Embryonic facial prominence (tissue), 1 donor: ENCODE measurements around the gene TMEM89.

Experiments used
- DNase-seq: peaks from one replicate; pipeline ENCODE4 v3.0.0-alpha.2; 2016; ENCODE audit errors: extremely low spot score

The TMEM89 gene, protein sequence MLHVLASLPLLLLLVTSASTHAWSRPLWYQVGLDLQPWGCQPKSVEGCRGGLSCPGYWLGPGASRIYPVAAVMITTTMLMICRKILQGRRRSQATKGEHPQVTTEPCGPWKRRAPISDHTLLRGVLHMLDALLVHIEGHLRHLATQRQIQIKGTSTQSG

DNA sequence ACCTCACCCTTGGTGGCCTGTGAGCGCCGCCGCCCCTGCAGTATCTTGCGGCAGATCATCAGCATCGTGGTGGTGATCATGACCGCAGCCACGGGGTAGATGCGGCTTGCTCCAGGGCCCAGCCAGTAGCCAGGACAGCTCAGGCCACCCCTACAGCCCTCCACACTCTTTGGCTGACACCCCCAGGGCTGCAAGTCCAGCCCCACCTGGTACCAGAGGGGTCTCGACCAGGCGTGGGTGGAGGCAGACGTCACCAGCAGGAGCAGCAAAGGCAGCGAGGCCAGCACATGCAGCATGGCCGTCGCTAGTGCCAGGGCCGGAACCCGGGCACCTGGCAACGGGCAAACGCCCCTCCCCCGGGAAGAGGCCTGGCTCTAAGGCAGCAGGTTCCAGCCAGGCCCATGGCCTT lies at the start of gene TMEM89:
TMEM89 (minus strand) TSS at position 309 of the 409 bp plus-strand sequence; CDS start at position 296, 13 bp downstream.
- DNase-seq = no peak

DNA sequence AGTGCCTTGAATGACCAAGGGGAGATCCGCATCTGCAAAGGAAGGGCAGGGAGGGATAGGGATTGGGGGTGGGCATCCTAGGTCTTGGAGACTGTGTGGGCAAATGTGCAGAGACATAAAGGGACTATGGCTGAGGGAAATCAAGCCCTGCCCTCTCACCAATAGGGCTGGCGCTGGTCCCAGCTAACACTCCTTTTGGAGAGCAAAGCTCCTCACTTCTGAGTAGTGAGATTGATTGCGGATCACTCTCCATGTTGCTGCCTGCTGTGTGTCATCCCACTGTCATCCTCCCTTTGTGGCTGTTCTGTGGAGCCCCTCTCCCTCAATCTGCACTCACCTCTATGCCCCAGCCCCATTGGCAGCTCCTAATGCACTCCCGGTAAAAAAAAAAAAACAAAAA lies 43.4 kb upstream of the TMEM89 start:
- DNase-seq = no peak

DNA sequence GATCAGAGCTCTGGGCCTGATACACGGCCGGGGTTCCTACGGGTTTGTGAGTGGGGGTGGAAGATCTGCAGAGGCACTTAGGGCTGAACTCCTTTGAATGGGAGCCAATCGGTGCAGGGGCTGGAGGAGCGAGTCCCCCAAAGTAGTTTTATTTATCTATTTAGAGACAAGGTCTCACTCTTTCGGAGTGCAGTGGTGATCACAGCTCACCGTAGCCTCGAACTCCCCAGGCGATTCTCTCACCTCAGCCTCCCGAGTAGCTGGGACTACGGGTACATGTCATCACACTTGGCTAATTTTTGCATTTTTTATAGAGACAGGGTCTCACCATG lies 42.7 kb upstream of the TMEM89 start:
- no peak for DNase-seq

DNA sequence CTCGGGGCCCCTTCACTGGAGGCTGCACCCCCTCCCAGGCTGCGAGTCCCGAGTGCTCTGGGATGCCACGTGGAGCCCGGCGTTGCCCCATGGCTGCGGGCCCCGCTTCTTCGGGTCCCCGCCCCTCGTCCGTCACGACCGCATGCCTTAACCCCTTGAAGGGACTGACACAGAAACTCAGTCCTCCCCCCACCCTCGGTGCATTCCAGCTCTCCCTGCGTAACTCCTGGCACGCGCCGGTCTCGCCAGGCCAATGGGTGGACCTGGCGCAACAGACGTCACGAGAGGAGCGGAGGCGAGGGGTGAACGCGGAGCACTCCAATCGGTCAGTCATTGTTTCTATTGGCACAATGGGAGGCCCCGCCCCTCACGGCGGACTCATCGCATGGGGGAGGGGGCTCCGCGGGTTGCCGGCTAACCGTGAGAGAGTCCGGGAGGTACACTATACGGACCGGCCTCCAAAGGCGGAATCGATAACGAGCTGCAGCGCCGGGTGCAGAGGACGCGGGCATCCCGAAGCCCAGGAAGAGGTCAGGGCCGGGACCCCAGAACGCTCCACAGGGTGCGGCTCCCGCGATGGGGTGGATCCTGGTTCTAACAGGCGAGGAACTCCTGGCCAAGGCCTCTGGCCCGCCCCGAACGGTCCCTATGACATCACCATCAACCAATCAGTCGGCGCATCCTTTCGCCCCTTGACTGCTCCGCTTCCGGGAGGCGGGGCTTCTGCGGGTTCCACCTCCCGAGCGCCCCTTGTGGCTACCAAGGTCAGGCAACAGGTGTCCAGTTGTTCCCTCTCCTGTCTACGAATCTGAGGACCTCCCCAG lies 42.1 kb upstream of the TMEM89 start:
- DNase-seq = peak; percentile 67

DNA sequence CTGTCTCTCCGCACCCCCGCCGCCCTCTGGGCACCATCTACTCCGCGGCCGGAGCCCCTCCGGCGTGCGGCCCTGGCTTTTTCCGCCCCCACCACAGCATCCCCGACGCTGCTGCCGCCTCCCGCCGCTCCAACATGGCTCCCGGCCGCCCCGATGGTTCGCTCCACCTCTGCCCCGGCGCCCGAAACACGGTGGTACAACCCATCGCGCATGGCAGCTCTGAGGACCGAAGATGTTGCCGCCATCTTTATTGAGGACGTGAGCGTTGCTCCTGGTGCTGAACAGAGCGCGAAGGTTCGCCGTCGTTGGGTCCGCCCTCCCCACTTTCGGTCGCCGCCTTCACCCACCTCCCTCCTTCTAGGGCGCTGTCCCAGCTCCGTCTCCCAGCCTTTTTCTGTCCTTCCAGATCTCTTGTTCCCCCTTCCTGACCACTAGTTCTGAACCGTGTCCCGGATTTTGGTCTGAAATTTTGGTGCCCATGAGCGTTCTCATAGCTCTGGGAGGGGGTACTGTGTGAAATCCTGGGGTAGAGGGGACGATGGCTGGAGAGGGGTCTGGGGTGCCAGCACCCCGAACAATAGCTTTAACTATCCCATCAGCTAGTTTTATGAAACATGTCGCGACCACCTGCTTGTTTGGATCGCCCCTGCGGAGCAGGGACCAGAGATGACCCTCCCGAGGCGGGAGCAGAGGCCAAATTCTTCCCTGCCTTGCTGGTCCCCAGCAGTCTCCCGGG lies 41.4 kb upstream of the TMEM89 start, which contains the start of gene CELSR3:
CELSR3 (minus strand) TSS at position 134 of the 736 bp plus-strand sequence. CDS start 252 bp downstream, outside the sequence.
- DNase-seq = peak; percentile 60

DNA sequence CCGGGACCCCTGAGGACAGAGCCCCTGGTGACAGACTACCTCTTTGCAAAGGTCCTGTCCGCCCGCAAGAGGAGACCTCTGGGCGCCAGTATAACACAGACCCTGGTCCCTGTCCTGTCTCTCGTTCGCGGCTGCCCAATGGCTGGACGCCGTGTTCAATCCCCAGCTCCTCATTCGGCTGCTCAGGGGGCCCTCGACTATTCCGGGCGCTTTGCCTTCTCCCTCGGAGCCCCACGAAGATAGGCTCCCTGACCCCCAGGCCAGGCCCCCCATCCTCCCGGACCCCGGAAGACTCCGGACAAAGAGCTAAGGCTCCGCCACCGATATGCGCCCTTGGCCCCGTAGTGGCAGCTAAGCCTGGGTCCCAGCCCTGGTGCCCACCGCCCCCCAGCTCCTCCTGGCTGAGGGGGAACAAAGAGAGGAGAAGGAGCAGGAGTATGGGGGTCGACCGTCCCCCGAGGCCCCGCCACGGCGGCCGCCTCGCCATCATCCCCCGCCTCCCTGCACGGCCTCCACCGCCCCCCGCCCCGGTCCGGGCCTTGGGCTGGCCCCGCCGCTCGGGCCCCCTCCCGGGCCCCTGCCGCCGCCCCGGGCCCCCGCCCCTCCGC lies 40.7 kb upstream of the TMEM89 start:
- DNase-seq = no peak

DNA sequence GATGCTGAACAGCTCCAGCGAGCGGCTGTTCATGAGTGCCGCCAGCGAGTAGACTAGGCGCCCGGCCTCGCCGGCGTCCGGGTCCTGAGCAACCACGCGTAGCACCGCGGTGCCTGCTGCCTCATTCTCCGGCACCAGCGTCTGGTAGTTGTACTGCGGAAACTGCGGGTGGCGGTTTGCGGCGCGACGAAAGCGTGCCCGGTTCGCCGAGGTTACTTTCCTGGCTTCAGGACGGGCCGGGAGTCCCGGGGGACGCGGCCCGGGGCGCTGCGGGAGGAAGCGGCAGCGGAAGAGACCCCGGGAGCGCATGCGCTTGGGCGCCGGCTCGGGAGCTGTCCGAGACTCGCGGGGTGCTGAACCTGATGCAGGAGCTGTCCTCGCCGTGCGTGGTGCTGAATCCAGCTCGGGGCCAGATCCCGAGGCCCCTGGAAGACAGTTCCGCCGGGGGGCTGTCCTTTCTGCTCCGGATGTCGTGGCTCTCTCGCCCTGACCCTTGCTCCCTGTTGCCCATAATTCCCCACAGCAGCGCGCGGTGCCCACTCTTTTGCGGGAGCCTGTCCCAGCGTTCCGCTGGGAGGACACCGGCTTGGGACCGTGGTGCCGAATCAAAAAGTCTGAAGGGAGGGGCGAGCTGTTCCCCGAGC lies 40.1 kb upstream of the TMEM89 start:
- no peak for DNase-seq

DNA sequence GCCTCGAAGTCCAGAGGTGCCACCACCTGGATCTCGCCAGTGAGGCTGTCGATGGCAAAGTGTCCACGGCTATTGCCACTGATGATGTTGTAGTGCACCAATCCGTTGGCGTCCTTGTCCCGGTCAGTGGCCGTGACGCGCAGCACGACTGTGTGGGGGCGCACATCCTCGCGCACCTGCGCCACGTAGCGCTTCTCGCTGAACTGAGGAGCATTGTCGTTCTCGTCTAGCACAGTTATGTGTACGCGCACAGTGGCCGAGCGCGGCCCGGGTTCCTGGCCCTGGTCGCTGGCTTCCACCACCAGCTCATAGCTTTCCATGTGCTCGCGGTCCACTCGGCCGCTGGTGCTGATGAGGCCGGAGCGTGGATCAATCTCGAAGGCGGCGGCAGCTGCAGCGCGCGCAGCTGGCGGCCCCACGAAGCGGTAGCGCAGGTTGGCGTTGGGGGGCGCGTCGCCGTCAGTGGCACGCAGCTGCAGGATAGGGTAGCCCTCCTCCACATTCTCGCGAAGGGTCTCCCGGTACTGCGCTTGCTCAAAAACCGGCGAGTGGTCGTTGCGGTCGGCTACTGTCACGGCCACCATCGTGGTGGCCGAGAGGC lies 39.3 kb upstream of the TMEM89 start:
- no peak for DNase-seq

DNA sequence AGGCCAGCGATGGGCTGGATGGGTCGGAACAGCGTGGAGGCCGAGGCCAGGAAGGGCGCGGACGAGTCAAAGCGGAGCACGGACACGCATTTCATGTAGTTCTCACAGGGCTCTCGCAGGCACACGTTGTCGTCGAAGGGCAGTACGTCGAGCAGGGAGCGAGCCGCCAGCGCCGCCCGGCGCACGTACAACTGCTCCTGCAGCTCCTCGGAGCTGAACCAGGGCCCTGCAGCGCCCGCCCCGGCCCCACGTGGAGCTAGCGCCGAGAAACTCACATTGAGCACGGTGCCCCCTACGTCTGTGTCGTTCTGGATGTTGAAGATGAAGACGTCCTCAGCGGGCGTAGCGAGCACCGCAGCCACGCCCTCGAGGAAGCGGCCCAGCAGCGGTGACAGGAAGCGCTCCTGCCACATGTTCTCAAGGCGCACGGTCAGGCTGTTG lies 35.3 kb upstream of the TMEM89 start:
- DNase-seq = no peak

DNA sequence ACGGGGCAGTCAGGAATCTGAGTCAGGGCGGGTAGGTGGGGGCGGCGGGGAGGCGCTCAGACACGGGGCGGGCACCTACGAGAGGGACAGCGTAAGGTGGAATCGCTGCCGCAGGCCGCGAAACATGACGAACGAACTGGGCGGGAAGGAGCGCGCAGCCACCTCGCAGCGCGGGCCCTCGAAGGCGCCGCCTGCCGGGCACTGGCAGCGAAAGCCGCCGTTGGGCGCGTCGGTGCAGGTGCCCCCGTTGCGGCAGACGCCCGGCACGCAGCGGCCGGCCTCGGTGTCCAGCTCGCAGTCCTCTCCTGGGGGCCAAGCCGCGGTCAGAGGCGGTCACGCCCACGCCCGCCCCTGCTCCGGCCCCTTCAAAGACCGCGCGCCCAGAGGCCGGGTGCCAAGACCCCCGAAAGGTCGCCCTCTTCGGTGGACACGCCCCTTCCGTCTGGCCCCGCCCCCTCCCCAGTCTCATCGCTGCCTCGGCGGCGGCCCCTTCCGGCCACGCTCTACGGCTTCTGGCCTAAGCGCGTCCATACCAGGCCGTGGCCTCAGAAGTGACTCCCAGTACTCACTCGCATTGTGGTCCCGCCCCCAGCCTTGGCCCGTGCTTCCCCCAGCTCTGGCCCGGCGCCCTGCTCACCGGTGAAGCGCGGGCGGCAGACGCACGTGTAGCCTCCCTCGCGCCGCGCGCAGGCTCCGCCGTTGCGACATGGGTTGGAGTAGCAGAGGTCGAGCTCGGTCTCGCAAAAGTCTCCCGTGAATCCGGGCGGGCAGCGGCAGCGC lies 34.7 kb upstream of the TMEM89 start:
- peak; percentile 34 for DNase-seq

DNA sequence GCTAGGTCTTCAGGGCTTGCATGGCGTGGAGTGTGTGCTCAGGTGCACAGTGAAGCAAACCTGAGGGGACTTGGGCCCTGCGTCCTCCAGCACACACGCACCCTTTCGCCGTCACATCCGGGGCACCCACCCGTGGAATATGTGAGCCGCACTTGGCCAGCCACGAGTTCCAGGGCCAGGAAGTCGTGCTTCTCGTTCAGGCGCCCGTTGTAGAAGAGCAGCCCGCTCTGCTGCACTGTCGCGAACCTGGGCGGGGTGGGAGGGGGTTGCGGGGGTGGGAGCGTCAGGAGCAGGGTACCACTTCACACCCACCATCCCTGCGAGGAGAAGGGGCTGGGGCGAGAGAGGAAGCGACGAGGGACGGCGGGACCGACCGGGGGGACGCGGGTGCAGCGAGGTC lies 34.0 kb upstream of the TMEM89 start:
- no peak for DNase-seq

DNA sequence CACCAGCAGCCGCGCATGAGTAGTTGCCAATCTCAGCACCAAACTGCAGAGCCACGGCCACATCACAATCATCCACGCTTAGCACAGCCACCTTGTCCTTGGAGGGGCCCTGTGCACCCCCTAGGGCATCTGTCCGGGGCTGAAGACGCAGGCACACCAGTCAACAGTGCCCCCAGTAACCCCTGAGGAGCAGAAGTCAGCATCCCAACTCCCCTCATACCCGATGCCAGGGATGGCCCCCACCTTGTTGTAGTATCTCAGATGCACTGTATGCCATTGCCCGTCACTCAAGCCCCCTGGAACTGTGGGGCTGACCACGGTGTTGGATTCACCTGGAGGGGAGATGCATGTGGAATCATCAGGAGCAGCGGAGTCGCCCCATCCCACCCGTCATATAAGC lies 33.5 kb upstream of the TMEM89 start:
- no peak for DNase-seq

DNA sequence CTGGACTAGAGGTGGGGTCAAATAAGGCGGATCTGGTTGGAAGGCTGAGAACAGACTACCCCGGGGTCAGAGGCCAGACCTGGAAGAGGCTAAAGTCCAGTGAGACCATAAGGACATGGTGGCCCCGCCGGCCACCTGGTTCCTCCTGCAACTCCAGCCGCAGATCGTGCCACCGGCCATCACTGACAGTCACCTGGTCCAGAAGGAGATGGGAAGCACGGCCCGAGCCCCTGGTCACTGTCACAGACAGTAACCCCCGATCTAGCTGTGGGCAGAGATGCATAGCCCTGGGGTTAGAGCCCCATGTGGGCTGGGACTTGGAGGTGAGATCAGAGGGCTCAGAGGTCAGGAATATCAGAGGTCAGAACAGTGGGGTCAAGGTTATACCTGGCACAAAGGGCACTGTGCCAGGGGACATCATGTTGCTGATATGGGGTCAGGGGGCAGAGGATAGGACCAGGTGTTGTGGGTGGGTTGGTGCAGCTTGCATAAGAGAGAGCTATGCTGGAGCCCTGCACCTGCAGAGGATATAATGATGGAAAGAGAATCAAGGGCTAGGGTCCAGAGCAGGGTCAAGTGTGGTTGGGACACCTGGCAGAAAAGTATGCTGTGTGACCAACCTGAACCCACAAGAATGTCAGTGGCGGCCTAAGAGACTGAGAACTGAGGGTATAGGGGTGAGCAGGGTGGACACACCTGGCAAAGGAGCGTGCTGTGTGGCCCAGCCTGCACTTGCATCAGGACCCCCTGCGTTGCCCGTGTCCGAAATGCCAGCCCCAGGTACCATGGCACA lies 31.6 kb upstream of the TMEM89 start:
- DNase-seq = no peak

DNA sequence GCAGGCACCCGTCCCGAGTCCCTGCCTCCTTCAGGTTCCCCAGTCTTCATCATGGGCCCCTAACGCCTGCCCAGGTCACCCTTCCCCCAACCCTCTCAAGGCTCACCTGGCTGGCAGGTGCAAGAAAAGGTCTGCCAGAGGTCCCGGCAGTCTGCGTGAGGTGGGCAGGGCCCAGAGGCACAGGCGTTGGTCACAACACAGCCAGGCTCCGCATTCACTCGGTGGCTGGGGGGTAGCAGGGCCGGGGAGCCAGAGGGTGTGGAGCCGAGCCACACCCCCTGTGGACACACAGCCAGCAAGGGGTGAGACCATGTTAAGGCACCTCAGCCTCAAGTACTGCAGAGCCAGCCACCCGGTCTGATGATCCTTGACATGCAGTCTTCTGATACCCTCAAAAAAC lies 30.2 kb upstream of the TMEM89 start:
- no peak for DNase-seq

DNA sequence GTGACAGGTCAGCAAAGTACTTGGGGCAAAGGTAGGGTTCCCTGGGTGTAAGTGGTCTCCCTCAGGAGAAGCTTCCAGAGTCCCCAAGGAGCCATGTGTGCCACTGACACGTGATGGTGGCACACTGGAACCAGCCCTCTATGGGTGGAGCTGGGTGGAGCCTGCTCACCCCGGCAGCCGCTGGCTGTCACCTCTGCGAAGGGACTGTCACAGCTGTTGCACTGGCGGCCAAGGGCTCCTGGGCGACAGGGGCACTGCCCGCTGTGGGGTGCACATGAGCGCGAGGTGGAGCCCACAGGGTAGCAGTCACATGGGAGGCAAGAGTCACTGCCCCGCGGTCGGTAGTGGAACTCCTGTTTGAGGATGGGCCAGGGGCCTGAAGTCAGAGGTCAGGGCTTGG lies 29.2 kb upstream of the TMEM89 start:
- no peak for DNase-seq

DNA sequence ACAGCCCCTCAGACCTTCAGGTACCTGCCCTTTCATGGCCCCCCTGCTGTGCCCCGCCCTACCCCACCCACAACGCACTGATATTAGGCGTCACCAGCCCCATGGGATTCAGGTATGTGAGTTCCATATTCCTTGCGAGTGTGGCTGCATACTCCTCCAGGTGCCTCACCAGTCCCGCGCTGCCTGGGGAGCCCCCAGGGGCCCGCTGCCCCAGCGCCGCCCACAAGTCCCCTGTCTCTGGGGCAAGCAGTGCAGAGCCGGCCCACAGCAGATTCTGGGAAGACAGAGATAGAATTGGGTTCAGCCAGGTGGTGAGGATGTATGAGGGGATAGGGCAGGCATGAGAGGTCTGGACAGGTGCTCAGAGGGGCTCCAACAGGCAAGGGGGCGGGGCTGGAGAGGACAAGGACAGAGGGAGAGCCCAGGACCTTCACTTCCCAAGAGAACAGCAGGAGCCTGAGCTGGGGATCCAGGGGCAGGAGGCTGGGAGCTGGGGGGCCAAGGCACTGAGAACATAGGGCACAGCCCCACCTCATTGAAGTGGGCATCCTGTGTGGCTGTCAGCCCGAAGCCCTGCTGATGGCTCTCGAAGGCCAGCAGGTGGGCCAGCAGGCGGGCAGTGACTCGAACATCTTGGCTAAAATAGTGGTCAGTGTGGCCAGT lies 26.8 kb upstream of the TMEM89 start:
- DNase-seq = no peak

DNA sequence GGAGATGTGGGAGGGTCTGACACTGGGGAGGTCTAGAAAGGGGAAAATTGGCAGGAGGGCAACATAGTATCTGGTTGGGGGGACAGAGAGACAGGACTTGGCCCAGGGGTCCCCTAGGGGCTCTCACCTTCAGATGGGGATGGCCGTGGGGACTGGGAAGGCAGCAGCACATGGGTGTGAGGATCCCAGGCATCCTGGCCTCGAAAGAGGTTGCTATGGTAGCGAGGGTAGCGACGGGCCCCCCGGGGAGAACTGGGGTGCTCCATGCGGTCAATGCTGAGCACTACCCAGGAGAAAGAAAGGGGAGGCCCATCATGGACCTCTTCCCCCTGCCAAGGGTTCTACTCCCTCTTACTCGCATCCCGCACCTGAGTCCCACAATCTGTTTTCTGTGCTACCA lies 26.1 kb upstream of the TMEM89 start:
- DNase-seq = no peak

DNA sequence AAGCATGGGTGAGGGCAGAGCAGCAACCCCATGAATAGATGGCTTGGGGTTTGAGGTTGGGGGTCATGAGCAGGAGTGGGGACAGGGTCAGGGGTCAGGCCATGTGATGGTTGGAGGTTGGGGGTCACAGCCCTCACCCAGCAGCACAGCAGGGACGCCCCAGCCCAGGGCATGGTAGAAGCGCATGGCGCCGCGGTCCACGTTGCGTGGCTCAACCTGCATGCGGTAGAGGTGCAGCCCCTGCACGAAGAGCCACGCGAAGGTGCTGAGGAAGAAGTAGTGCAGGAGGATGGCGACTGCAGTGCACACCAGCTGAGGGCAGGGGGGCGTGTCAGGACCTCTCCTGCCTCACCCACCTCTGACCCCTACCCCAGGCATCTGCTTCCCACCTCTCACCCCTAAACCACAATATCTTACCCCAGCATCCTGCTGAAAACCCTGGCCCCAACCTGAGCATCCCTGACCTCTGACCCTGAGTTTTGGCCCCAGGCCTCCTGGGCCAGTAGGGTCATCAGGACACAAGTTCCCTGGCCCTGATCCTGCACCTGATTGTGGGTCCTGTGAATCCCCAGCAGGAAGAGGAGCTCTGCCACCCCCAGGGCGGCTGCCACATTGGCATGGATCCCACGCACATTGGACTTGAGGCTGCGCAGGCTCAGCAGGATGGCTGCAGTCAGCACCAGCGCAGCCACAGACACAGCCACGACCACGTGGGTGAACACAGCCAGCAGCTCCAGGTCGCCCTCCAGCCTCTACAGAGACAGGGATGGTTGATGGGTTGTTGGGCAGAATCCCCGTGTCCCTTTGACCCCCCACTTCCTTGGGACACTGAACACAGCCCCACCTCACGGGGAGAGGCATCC lies 23.6 kb upstream of the TMEM89 start:
- DNase-seq = no peak
